Type B pancreatic cell (in vitro differentiated cells): Measurements from ENCODE around the gene TXNDC17. TPM values are rescaled to one million over a fixed set of nuclear protein-coding genes. Genes with fewer than 3 reads are reported as not detected.

Experiments used
- DNase-seq: peaks from one replicate; pipeline ENCODE4 v3.0.0; 2021; ENCODE audit warnings: mixed read lengths; ENCODE audit not compliant: unreplicated experiment; ENCODE audit errors: extremely low spot score
- H3K27ac Mint-ChIP-seq: 2 replicates; pipeline ENCODE4 v1.8.0; 2021; ENCODE audit warnings: mild to moderate bottlenecking, mixed read lengths
- H3K27me3 Mint-ChIP-seq: 2 replicates; pipeline ENCODE4 v1.8.0; 2021; ENCODE audit warnings: mixed read lengths
- H3K36me3 Mint-ChIP-seq: 2 replicates; pipeline ENCODE4 v1.8.0; 2021; ENCODE audit warnings: mixed read lengths
- H3K4me1 Mint-ChIP-seq: one replicate; pipeline ENCODE4 v1.8.0; 2021; ENCODE audit warnings: mixed read lengths; ENCODE audit not compliant: unreplicated experiment
- H3K4me3 Mint-ChIP-seq: 2 replicates; pipeline ENCODE4 v1.8.0; 2021; ENCODE audit warnings: mild to moderate bottlenecking, mixed read lengths
- H3K9me3 Mint-ChIP-seq: 2 replicates; pipeline ENCODE4 v1.8.0; 2021; ENCODE audit warnings: mixed read lengths
- total RNA-seq: library from RNA; stranded (reverse); gene quantifications from 2 replicates; pipeline ENCODE4 v1.2.1, GENCODE V29; 2021; ENCODE audit warnings: low replicate concordance
- TF ChIP-seq, protein P1 (sequence below): fragments of 200-600 bp; sonication (generic); conservative IDR thresholded peaks from 2 replicates; pipeline ENCODE4 v1.5.0; 2021; ENCODE audit warnings: antibody characterized with exemption, mild to moderate bottlenecking

TXNDC17 gene
- total RNA-seq, 1 donor from 2014 or later = 83.2 TPM

DNA sequence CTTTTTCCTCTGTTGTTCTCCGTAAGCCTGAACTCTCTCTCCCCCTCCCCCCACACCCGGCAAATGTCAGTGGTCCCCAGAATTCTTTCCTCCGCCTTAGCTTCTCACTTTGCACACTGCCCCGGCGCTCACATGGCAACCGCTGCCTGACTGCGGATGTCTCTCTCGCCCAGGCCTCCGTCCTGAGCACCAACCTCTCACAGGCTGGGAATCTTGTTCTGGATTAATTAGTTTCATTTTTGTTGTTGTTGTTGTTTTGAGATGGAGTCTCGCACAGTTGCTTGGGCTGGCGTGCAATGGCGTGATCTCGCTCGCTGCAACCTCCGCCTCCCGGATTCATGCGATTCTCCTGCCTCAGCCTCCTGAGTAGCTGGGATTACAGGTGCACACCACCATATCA is 27.4 kb downstream of the TXNDC17 start:
- no peak overlapping the region for H3K4me3 Mint-ChIP-seq
- H3K4me1 Mint-ChIP-seq = no peaks in the 10 kb centered on the region
- H3K36me3 Mint-ChIP-seq = no peaks in the 10 kb centered on the region
- no peaks in the 10 kb centered on the region for H3K9me3 Mint-ChIP-seq
- peaks cover 26% of the 10 kb centered on the region for H3K27me3 Mint-ChIP-seq
- TF ChIP-seq, protein P1, sequence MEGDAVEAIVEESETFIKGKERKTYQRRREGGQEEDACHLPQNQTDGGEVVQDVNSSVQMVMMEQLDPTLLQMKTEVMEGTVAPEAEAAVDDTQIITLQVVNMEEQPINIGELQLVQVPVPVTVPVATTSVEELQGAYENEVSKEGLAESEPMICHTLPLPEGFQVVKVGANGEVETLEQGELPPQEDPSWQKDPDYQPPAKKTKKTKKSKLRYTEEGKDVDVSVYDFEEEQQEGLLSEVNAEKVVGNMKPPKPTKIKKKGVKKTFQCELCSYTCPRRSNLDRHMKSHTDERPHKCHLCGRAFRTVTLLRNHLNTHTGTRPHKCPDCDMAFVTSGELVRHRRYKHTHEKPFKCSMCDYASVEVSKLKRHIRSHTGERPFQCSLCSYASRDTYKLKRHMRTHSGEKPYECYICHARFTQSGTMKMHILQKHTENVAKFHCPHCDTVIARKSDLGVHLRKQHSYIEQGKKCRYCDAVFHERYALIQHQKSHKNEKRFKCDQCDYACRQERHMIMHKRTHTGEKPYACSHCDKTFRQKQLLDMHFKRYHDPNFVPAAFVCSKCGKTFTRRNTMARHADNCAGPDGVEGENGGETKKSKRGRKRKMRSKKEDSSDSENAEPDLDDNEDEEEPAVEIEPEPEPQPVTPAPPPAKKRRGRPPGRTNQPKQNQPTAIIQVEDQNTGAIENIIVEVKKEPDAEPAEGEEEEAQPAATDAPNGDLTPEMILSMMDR = no peak
- DNase-seq = no peak
- H3K27ac Mint-ChIP-seq = no peak overlapping the region

DNA sequence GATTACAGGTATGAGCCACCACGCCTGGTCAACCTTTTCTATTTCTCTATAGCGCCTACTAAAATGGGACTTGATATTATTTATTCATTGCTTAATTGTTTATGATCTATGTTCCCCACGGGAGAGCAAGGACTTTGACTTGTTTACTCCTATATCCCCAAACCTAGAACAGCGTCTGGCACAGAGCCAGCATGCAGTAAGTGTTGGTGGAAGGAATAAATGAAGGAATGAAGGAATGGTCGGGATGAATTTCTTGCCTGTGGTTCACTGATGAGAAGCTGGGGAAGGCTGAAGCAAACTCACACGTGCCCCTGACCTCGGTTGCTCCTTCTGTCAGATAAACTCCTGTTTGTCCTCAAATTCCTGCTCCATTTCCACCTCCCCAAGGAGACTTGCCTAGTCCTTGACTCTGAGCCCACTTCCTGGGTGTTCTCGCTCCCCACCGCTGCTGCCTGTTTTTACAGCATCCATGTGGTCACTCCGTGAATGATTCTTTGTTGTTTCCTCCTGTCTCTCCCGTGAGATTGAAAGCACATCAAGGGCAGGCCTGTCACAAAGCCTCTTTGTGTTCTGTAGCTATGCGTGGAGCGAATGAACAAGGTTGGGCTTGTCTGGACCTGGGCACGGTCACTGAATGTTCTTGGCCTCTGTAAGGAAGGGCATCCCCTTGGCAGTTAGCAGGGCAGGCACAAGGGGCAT is 28.0 kb downstream of the TXNDC17 start:
- TF ChIP-seq, protein P1 = no peak
- H3K27ac Mint-ChIP-seq = peak overlapping the region; percentile 30
- no peak for DNase-seq
- no peaks in the 10 kb centered on the region for H3K9me3 Mint-ChIP-seq
- no peak overlapping the region for H3K4me3 Mint-ChIP-seq
- peaks cover 26% of the 10 kb centered on the region for H3K27me3 Mint-ChIP-seq
- no peaks in the 10 kb centered on the region for H3K36me3 Mint-ChIP-seq
- no peaks in the 10 kb centered on the region for H3K4me1 Mint-ChIP-seq

DNA sequence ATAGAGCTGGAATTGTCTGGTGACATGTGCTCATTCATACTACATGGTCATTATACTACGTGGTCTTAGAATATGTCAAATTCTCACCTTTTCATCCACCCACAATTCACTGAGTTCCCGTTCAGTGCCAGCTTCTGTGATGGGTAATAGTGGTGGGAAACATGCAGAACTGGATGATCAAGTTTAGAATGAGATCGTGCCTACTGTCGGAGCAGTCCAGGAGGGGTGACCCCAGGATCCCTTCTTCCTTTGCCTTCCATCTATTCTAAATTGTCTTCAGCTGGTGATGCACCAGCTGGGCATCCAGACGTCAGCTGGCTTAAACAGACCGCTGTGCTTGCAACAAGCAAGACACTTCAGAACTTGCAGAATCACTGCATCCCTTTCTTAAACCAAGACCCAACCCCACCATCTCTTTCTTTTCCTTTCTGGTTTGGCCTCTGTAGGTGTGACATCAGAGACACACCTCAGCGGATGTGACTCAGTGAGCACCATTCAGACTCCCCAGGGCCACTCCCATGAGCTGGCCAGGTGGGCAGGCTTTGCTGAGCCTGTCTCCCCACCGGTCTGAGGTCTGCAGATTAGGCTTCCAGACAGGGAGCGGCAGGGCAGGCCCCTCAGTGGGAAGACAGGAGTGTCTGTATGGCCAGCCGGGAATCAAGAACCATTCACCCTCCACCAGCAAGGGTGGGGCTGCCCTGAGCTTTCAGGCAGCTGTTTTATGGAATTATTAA is 28.8 kb downstream of the TXNDC17 start:
- Mint-ChIP-seq H3K9me3 (no peaks in the 10 kb centered on the region), H3K27ac (peak overlapping the region; percentile 31), H3K36me3 (no peaks in the 10 kb centered on the region), H3K27me3 (peaks cover 26% of the 10 kb centered on the region), H3K4me1 (no peaks in the 10 kb centered on the region), H3K4me3 (no peak overlapping the region)
- TF ChIP-seq, protein P1 = no peak
- DNase-seq = no peak

DNA sequence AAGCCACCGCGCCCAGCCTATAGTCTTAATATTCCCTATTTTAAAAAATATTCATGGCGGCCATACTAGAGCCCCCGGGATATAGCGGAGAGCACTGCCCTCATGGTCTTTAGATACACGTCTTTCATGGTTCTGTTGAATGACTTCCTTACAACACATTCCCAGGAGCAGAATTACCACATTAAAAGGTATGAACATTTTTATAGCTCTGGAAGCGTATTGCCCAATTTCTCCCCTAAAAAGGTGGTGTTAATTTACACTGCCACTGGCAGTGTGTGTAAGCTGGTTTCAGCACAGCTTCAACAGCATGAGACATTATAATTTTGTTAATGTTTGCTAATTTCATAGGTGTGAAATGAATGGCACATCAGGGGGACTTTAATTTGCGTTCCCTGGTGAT is 29.7 kb downstream of the TXNDC17 start:
- DNase-seq = no peak
- no peak overlapping the region for H3K4me3 Mint-ChIP-seq
- no peaks in the 10 kb centered on the region for H3K36me3 Mint-ChIP-seq
- peak overlapping the region; percentile 41 for H3K27ac Mint-ChIP-seq
- no peaks in the 10 kb centered on the region for H3K9me3 Mint-ChIP-seq
- peaks cover 26% of the 10 kb centered on the region for H3K27me3 Mint-ChIP-seq
- TF ChIP-seq, protein P1 = no peak
- no peaks in the 10 kb centered on the region for H3K4me1 Mint-ChIP-seq

DNA sequence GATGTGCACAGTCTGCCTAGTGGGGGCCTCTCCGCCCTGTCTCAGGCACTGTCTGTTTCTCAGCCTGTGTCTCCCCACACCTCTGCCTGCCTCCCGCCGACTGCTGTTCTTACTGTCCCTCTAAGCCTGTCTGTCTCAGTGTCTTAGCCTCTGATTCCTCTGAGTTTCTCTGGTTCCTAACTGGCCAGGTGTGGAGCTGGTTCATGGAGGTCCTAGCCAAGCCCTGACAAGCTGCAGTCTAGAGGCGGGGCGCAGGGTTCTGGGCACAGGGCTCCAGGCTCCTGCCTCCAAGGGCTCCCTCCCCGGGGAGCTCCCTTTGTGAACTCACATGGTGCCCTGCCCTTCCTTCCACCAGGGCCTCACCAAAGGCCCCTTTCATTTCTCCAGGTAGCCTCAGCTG is 30.1 kb downstream of the TXNDC17 start:
- H3K9me3 Mint-ChIP-seq = no peaks in the 10 kb centered on the region
- no peaks in the 10 kb centered on the region for H3K36me3 Mint-ChIP-seq
- H3K4me1 Mint-ChIP-seq = no peaks in the 10 kb centered on the region
- peaks cover 29% of the 10 kb centered on the region for H3K27me3 Mint-ChIP-seq
- H3K27ac Mint-ChIP-seq = peak overlapping the region; percentile 41
- no peak overlapping the region for H3K4me3 Mint-ChIP-seq
- TF ChIP-seq, protein P1 = no peak
- no peak for DNase-seq
